Measurements from ENCODE around the gene DNAJC2. TPM values are rescaled to one million over a fixed set of nuclear protein-coding genes. Genes with fewer than 3 reads are reported as not detected.
"Not testable (repeated sequence)": the region's sequence is repeated elsewhere in the genome, so short reads cannot be mapped to it uniquely, and the experiment has no call there.

The DNAJC2 gene
- total RNA-seq, 2 experiments from 2014 or later = 51.1 to 51.5 TPM

DNA sequence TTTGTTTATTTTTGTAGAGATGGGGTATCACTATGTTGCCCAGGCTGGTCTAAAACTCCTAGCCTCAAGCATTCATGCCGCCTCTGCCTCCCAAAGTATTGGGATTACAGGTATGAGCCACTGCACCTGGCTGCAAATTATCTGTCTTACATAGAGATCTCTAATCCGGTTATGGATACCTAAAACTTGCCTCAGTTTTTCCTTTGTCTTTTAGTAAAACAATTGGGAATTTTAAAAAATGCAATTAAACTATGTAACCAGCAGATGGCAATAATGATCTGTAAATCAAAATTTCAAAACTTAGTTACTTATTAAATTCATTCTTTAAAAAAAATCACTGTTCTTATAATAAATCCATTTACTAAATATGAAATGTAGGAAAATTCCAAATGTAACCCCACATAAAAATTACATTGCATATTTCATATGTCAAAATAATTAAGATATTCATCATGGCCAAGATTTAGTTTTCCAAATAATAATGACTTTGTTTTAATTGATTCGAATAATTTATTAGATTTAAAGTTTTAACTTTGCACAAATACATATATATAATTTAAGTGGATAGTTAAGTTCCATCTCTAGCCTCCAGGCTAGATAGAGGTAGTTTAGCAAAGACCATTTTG, 61.7 kb downstream of the DNAJC2 start:
- H3K9me3 Mint-ChIP-seq; H3K4me3 Mint-ChIP-seq; intact Hi-C loops (cut with micrococcal nuclease); H3K27ac Mint-ChIP-seq; POLR2A ChIA-PET; H3K27me3 Mint-ChIP-seq; DNase-seq; CTCF ChIA-PET; H3K36me3 Mint-ChIP-seq: not testable (repeated sequence)
- peaks cover 20% of the 10 kb centered on the region for H3K4me1 Mint-ChIP-seq (ENCODE audit: low read depth)

GRCh38 chr7:103280803-103281155, 63.8 kb downstream of the DNAJC2 start:
- peak overlapping the region; percentile 89 for H3K27ac Mint-ChIP-seq
- intact Hi-C loops (cut with micrococcal nuclease) = loop anchor here (1.0 to 2.0 kb wide), 3 partner anchors 17 to 206 kb away; partner anchors contain the start of genes ARMC10, FBXL13 and PMPCB
- not testable (repeated sequence) for H3K27me3 Mint-ChIP-seq, H3K9me3 Mint-ChIP-seq, H3K36me3 Mint-ChIP-seq
- peak overlapping the region; percentile 96 for H3K4me3 Mint-ChIP-seq
- H3K4me1 Mint-ChIP-seq (ENCODE audit: low read depth) = peaks cover 20% of the 10 kb centered on the region
- ChIA-PET POLR2A (interaction anchor here (1.6 kb wide), 1 partner anchor 205 kb away, joined by 6 read pairs; no protein-coding TSS in a partner anchor), CTCF (interaction anchor here (0.7 kb wide), 1 partner anchor 167 kb away, joined by 3 read pairs; no protein-coding TSS in a partner anchor)
- peak; percentile 19 for DNase-seq

GRCh38 chr7:103279963-103280802, 64.4 kb downstream of the DNAJC2 start:
- H3K9me3 Mint-ChIP-seq, H3K36me3 Mint-ChIP-seq, H3K27me3 Mint-ChIP-seq: not testable (repeated sequence)
- peak overlapping the region; percentile 89 for H3K27ac Mint-ChIP-seq
- H3K4me3 Mint-ChIP-seq = peak overlapping the region; percentile 96
- intact Hi-C loops (cut with micrococcal nuclease) = loop anchor here (1.0 to 10.0 kb wide), 4 partner anchors 17 to 205 kb away; partner anchors contain the start of genes ARMC10, FBXL13, NAPEPLD and PMPCB
- H3K4me1 Mint-ChIP-seq (ENCODE audit: low read depth) = peaks cover 20% of the 10 kb centered on the region
- POLR2A ChIA-PET = interaction anchor here (0.7 to 1.6 kb wide), 2 partner anchors 204 to 206 kb away, joined by 3 to 6 read pairs; partner anchors contain the start of genes ARMC10 and FBXL13
- peak; percentile 92 for DNase-seq
- CTCF ChIA-PET = interaction anchor here (0.7 kb wide), 1 partner anchor 167 kb away, joined by 3 read pairs; no protein-coding TSS in a partner anchor

DNA sequence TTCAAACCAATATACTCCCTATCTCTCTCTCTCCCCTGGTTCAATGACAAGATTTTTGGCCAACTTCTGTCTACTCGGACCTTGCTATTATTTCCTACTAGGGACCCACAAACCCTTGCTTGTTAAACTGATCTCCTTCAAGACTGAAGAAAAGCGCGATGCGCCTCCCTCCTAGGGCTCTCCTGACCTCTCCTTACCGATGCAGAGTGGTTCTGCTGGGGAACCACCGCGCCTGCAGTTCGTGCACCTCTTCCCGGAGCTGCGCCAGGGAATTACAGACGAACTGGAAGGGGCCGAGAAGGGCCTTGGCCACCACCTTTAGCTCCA, 65.0 kb downstream of the DNAJC2 start:
- Mint-ChIP-seq H3K4me1 (ENCODE audit: low read depth) (peaks cover 20% of the 10 kb centered on the region), H3K4me3 (peak overlapping the region; percentile 96), H3K27ac (peak overlapping the region; percentile 89)
- DNase-seq, H3K9me3 Mint-ChIP-seq, CTCF ChIA-PET, H3K36me3 Mint-ChIP-seq, H3K27me3 Mint-ChIP-seq: not testable (repeated sequence)
- intact Hi-C loops (cut with micrococcal nuclease) = loop anchor here (10.0 kb wide), 1 partner anchor 135 kb away; the partner anchor contains the start of gene NAPEPLD
- POLR2A ChIA-PET = interaction anchor here (0.7 to 1.6 kb wide), 2 partner anchors 204 to 205 kb away, joined by 3 to 6 read pairs; partner anchors contain the start of genes ARMC10 and FBXL13

DNA sequence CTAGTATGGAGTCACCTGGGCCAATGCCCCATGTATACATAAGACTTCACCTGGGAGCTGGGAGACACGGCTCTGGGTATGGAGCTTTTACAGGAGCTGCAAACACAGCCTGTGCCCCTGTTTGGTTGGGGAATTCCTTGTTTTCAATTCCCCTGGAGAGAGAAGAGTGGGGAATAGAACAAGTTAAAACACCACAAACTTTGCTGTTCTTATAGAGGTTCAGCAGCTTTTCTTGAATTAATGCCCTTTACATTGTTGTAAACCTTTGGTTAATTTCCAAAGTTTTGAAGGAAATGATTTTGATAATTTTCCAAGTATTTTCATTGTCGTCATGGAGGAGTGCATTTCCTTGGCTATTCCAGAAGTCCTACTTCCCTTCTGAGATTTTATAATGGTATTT, 66.4 kb downstream of the DNAJC2 start:
- peaks cover 20% of the 10 kb centered on the region for H3K4me1 Mint-ChIP-seq (ENCODE audit: low read depth)
- H3K4me3 Mint-ChIP-seq, POLR2A ChIA-PET, H3K27me3 Mint-ChIP-seq, H3K36me3 Mint-ChIP-seq, CTCF ChIA-PET, DNase-seq, H3K27ac Mint-ChIP-seq, H3K9me3 Mint-ChIP-seq: not testable (repeated sequence)
- intact Hi-C loops (cut with micrococcal nuclease) = loop anchor here (10.0 kb wide), 1 partner anchor 133 kb away; the partner anchor contains the start of gene NAPEPLD

DNA sequence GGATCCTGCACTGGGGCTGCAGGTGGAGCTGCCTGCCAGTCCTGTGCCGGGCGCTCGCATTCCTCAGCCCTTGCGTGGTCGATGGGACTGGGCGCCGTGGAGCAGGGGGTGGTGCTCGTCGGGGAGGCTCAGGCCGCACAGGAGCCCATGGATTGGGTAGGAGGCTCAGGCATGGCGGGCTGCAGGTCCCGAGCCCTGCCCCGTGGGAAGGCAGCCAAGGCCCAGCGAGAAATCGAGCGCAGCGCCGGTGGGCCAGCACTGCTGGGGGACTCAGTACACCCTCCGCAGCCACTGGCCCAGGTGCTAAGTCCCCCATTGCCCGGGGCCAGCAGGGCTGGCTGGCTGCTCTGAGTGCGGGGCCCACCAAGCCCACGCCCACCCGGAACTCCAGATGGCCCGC, 69.7 kb downstream of the DNAJC2 start:
- H3K9me3 Mint-ChIP-seq, H3K4me3 Mint-ChIP-seq, CTCF ChIA-PET, POLR2A ChIA-PET, H3K27ac Mint-ChIP-seq, H3K27me3 Mint-ChIP-seq, DNase-seq: not testable (repeated sequence)
- H3K36me3 Mint-ChIP-seq = peaks cover 11% of the 10 kb centered on the region
- H3K4me1 Mint-ChIP-seq (ENCODE audit: low read depth) = peaks cover 12% of the 10 kb centered on the region
- intact Hi-C loops (cut with micrococcal nuclease) = loop anchor here (10.0 kb wide), 1 partner anchor 130 kb away; the partner anchor contains the start of gene NAPEPLD

- H3K4me1 Mint-ChIP-seq (ENCODE audit: low read depth); H3K27ac Mint-ChIP-seq; DNase-seq; H3K4me3 Mint-ChIP-seq; H3K9me3 Mint-ChIP-seq; POLR2A ChIA-PET; CTCF ChIA-PET; H3K27me3 Mint-ChIP-seq: not testable (repeated sequence)
- intact Hi-C loops (cut with micrococcal nuclease) = loop anchor here (10.0 kb wide), 1 partner anchor 129 kb away; the partner anchor contains the start of gene NAPEPLD
- H3K36me3 Mint-ChIP-seq = peaks cover 11% of the 10 kb centered on the region
Observed at GRCh38 chr7:103273374-103273773, 71.2 kb downstream of the DNAJC2 start.

- intact Hi-C loops (cut with micrococcal nuclease); H3K4me3 Mint-ChIP-seq; CTCF ChIA-PET; H3K27ac Mint-ChIP-seq; H3K27me3 Mint-ChIP-seq; H3K36me3 Mint-ChIP-seq; POLR2A ChIA-PET; H3K4me1 Mint-ChIP-seq (ENCODE audit: low read depth); H3K9me3 Mint-ChIP-seq; DNase-seq: not testable (repeated sequence)
Observed at GRCh38 chr7:103266229-103266628, 78.3 kb downstream of the DNAJC2 start.

DNA sequence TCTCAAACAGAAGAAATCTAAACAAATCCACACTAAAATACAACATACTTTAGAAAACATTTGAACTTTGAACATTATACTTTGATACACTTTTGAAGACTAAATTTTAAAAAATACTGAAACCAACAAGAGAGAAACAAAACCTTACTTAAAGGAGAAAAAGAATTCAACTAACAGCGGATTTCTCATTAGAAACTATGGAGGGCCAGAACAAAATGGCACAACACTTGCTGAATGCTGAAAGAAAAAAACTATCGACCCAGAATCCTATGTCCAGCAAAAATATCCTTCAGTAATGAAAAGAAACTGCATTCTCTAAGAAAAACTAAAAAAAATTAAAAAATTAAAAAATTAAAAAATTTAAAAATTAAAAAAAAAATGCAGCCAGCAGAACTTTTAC, 80.5 kb downstream of the DNAJC2 start:
- H3K4me1 Mint-ChIP-seq (ENCODE audit: low read depth); H3K9me3 Mint-ChIP-seq; H3K4me3 Mint-ChIP-seq; POLR2A ChIA-PET; CTCF ChIA-PET; H3K36me3 Mint-ChIP-seq; DNase-seq; H3K27ac Mint-ChIP-seq; H3K27me3 Mint-ChIP-seq; intact Hi-C loops (cut with micrococcal nuclease): not testable (repeated sequence)

Other genes starting within 250 kb of the DNAJC2 start
- gene NAPEPLD, start 195.7 kb downstream of the DNAJC2 start, total RNA-seq = 1 to 10 TPM; 8.4 to 9.3 TPM
- 10 to 100 TPM; 81.9 to 85.0 TPM for gene PMPCB, start 47.3 kb downstream of the DNAJC2 start, total RNA-seq
- gene PSMC2, start 2.9 kb upstream of the DNAJC2 start, total RNA-seq = 100 to 1,000 TPM; 161 to 165 TPM
- gene SLC26A5, start 101.4 kb upstream of the DNAJC2 start, total RNA-seq = not detected

Measured in activated CD4-positive, alpha-beta memory T cell treated with anti-CD3 and anti-CD28 coated beads for 36 hours (primary cell).